CD1c-positive myeloid dendritic cell (primary cell): ENCODE results near the gene HPGD.

ENCODE experiments used
- DNase-seq: peaks from one replicate; pipeline ENCODE4 v3.0.0-alpha.2; 2016; ENCODE audit errors: extremely low spot score

HPGD gene

GRCh38 chr4:174522183-174523024 lies at the start of gene HPGD:
Gene HPGD, minus strand, starts transcription at chr4:174522488. Its CDS starts 37 bp downstream, at chr4:174522451.
- peak; percentile 72 for DNase-seq

DNA sequence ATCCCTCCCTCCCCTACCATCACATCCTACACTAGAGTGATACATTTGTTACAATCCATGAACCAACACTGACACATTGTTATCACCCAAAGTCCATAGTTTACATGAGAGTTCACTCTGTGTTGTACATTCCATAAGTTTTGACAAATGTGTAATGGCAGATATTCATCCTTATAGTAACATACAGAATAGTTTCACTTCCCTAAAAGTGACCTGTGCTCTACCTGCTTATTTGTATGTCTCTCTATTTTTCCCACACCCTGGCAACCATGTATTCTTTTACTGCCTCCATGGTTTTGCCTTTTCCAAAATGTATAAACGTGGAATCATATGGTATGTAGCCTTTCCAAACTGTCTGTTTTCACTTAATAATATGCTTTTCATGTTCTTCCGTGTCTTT lies 42.2 kb upstream of the HPGD start:
- DNase-seq, result no peak

DNA sequence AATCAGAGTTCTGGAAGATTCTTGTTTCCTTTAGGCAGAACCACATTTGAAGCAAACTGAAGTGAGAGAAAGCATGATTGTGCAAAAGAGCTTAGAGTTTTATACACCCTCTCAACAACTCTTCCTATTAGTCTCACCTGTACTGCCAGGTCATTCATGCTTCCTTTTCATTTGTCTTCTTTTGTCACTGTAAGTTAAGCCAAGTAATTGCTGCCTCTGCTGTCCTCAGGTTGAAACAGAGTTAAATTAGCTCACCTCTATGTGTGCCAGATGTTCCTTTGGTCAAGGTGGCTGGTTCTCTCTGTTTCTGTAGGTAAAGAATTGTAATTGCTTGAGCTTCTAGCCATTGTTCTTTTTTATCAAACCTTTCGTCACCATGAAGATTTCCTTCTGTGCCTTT lies 41.1 kb upstream of the HPGD start:
- no peak for DNase-seq

DNA sequence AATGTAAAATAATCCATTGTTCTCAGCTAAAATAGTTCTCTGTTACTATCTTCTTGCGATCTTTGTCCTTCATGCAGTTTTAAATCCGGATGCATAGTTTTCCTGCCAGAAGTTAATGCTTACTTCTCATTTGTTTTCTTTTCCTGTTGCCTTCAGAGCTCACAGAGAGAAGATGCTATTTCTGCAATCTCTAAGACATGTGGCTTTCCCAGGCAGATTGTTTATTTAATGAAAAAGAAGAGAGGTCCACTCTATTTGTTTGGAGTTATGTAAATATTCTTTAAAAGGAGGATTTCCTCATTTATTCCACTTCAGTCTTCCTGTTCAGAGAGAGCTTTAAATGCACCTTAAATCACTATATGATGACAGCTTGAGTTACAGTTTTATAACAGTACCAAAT lies 39.3 kb upstream of the HPGD start:
- no peak for DNase-seq

GRCh38 chr4:174559894-174560293 lies 37.6 kb upstream of the HPGD start:
- no peak for DNase-seq

- no peak for DNase-seq
Observed at GRCh38 chr4:174555789-174556630, 33.7 kb upstream of the HPGD start.

- DNase-seq, result no peak
Observed at GRCh38 chr4:174554231-174554728, 32.0 kb upstream of the HPGD start.

GRCh38 chr4:174553828-174554227 lies 31.5 kb upstream of the HPGD start:
- no peak for DNase-seq

GRCh38 chr4:174553031-174553430 lies 30.7 kb upstream of the HPGD start:
- DNase-seq, result no peak

GRCh38 chr4:174550541-174550940 lies 28.3 kb upstream of the HPGD start:
- DNase-seq, result no peak

DNA sequence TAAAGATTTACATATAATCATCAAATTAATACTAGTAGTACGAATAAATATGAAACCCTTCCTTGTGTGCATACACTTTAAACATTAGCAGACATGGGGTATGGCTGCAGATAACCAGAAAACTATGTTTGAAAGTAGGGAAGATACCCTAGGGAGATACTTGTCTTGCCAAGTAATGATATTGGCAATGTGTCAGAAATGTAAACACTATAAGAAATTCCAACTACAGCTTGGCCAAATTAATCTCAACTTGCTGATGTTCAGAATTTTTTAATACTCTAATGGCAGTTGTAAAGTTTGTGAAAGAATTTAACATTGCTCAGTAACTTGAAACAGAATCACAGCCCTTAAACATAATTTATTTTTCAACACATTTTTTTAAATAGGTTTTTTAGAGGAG lies 27.4 kb upstream of the HPGD start:
- no peak for DNase-seq

GRCh38 chr4:174545268-174545667 lies 23.0 kb upstream of the HPGD start:
- no peak for DNase-seq

DNA sequence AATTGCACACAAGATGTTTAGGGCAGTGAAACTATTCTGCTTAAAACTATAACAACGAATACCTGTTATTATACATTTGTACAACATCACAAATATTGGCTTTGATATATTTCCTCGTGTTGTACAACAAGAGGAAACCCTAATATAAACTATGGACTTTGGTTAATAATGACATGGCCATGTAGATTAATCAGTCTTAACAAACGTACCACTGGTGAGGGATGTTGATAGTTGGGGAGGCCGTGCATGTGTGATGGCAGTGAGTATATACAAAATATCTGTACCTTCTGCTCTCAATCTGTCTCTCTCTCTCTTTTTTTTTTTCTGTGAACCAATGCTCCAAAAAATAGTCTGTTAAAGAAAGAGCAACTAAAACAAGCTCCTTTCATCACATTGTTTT lies 22.2 kb upstream of the HPGD start:
- no peak for DNase-seq

- DNase-seq, result no peak
Observed at GRCh38 chr4:174540175-174540574, 17.9 kb upstream of the HPGD start.

DNA sequence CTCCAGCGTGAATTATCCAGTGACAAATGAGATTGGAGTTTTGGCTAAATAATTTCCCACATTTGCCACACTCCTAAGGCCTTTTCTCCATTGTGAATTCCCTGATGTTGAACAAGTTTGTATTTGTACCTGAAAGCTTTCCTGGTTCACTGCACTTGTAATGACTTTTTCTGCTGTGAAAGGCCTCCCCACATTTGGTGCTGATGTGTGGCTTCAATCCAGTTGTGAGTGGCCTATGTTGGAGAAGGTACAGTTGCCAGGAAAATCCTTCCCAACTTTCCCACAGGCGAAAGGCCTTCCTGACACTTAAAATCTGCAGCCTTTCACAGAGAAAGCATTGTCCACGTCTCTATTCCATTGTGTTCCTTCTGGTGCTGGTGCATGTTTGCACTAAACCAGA lies 17.3 kb upstream of the HPGD start:
- DNase-seq, result no peak

- DNase-seq, result no peak
Observed at GRCh38 chr4:174538876-174539250, 16.6 kb upstream of the HPGD start.

- no peak for DNase-seq
Observed at GRCh38 chr4:174538123-174538875, 16.0 kb upstream of the HPGD start.

GRCh38 chr4:174537634-174538033 lies 15.3 kb upstream of the HPGD start:
- no peak for DNase-seq

DNA sequence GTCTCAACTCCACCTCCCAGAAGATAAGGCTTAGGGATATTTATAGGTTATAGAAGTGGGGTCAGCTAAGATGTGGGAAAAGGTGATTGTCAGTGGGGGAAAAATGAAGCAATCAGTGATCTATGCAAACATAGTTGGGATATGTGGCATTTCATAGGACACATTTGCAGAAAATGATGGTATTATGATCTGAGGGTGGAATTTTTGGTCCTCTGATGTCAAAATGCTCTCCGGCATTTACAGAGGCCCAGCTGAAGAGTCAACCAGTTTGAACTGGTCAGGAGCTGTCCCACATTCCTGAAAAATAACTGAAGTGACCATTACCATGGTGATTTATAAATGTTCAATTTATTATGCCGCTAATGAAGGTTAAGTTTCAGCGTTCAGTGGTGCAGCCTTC lies 12.2 kb upstream of the HPGD start:
- DNase-seq, result no peak

- no peak for DNase-seq
Observed at GRCh38 chr4:174532445-174532844, 10.2 kb upstream of the HPGD start.

- no peak for DNase-seq
Observed at GRCh38 chr4:174531486-174531885, 9.2 kb upstream of the HPGD start.

DNA sequence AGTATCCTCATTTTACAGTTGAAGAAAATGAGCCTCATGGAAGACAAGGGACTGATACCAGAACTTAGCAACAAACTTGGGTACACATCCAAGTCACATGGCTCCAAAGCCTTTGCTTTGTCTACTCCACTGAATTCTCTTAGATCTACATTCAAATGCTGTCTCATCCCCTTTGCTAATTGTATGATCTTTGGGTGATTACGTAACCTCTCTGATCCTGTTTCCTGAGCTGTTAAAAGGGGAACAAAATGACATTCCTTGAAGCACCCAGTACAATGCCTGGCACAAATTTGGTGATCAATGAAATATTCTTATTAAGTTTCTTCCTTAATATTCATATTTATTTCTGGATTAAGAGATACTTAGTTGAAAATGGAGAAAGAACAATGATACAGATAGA lies 5.9 kb upstream of the HPGD start:
- peak; percentile 50 for DNase-seq
